AG10803 (cell line): ENCODE results near the gene SKIDA1.
A peak's percentile ranks its signal among the peaks of the same experiment; 100 is the strongest.

Experiments
- DNase-seq: peaks from one replicate; pipeline ENCODE4 v3.0.0; 2010; ENCODE audit warnings: low read depth
- H3K4me3 ChIP-seq: 2 replicates; pipeline ENCODE4 v1.5.1; 2011; ENCODE audit warnings: mild to moderate bottlenecking, low read length, control low read depth
- CTCF ChIP-seq: conservative IDR thresholded peaks from 2 replicates; pipeline ENCODE4 v1.5.1; 2011; ENCODE audit warnings: mild to moderate bottlenecking, low read length, control low read depth, inconsistent platforms

Gene SKIDA1

DNA sequence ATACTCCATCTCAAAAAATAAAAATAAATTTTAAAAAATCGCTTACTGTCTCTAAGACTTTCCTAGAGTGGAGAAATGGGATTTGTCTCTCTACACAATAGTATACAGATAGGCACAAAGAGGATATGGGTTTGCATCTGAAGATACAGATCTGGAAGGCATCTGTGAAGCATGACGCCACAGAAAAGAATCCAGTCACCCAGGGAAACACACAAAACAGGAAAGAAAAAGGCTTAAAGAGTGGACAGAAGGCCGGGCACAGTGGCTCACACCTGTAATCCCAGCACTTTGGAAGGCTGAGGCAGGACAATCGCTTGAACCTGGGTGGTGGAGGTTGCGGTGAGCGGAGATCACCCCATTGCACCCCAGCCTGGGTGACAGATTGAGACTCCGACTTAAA lies 61.3 kb downstream of the SKIDA1 start:
- TF ChIP-seq CTCF, result no peak
- DNase-seq, result peak; percentile 60

More for the DNA sequence above, 61.3 kb downstream of the SKIDA1 start:
- H3K4me3 ChIP-seq, result no peak overlapping the region
